Activated CD4-positive, alpha-beta memory T cell treated with anti-CD3 and anti-CD28 coated beads for 36 hours (primary cell): ENCODE measurements around the gene CLEC4G. TPM values are rescaled to one million over a fixed set of nuclear protein-coding genes. Genes with fewer than 3 reads are reported as not detected.
"Not testable (repeated sequence)": the region's sequence is repeated elsewhere in the genome, so short reads cannot be mapped to it uniquely, and the experiment has no call there.

Experiments used
- CTCF ChIA-PET: fragments of 350-600 bp; sonication (Branson Sonifier 250); formaldehyde crosslinking; loops from one replicate; lab custom pipeline; 2021; ENCODE audit warnings: antibody characterized with exemption, inconsistent platforms; lab: Charles Lee
- POLR2A ChIA-PET: fragments of 350-600 bp; sonication (Branson Sonifier 250); formaldehyde crosslinking; loops from one replicate; lab custom pipeline; 2021; ENCODE audit warnings: antibody characterized with exemption; lab: Charles Lee
- DNase-seq: peaks from one replicate; pipeline ENCODE4 v3.0.0-alpha.2; 2020
- H3K27ac Mint-ChIP-seq: one replicate; pipeline ENCODE4 v1.8.0; 2021; ENCODE audit warnings: mixed read lengths
- H3K27me3 Mint-ChIP-seq: one replicate; pipeline ENCODE4 v1.8.0; 2021; ENCODE audit warnings: mixed read lengths
- H3K36me3 Mint-ChIP-seq: one replicate; pipeline ENCODE4 v1.8.0; 2021; ENCODE audit warnings: mixed read lengths
- H3K4me1 Mint-ChIP-seq: one replicate; pipeline ENCODE4 v1.8.0; 2021; ENCODE audit warnings: low read depth, mixed read lengths
- H3K4me3 Mint-ChIP-seq: one replicate; pipeline ENCODE4 v1.8.0; 2021; ENCODE audit warnings: mild to moderate bottlenecking, mixed read lengths
- H3K9me3 Mint-ChIP-seq: one replicate; pipeline ENCODE4 v1.8.0; 2021; ENCODE audit warnings: mixed read lengths
- intact Hi-C: fragments of 100-400 bp; cut with micrococcal nuclease; formaldehyde crosslinking; loops from one replicate; pipeline ENCODE4 v1.15.1; 2023
- total RNA-seq, 2 experiments: library from RNA; stranded (reverse); gene quantifications; one replicate each; pipeline ENCODE4 v1.2.3, GENCODE V29; 2021

Gene CLEC4G
- total RNA-seq, 2 experiments from 2014 or later: not detected

DNA sequence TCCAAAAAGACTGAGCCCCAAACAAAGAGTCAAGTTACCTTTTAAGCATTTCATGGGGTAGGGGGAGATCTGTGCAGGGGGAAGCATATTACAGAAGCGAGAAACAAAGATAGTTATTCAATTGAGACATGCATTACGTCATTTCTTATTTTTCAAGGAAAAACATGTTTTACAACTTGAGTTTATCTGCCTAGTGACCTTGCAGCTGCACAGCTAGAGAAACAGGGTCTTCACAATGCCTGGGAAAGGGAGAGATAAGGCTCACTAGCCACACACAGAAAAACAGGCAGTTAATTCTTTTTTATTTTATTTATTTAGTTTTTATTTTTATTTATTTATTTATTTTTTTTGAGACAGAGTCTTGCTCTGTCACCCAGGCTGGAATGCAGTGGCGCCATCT, 32.2 kb upstream of the CLEC4G start:
- CTCF ChIA-PET: interaction anchor here (1.6 kb wide), 1 partner anchor 83 kb away, joined by 4 read pairs; the partner anchor contains the start of gene TRAPPC5
- DNase-seq, H3K27ac Mint-ChIP-seq, POLR2A ChIA-PET, H3K4me1 Mint-ChIP-seq, H3K9me3 Mint-ChIP-seq, H3K4me3 Mint-ChIP-seq, intact Hi-C loops: not testable (repeated sequence)
- H3K27me3 Mint-ChIP-seq: peaks cover 29% of the 10 kb centered on the region
- peaks cover 11% of the 10 kb centered on the region for H3K36me3 Mint-ChIP-seq

DNA sequence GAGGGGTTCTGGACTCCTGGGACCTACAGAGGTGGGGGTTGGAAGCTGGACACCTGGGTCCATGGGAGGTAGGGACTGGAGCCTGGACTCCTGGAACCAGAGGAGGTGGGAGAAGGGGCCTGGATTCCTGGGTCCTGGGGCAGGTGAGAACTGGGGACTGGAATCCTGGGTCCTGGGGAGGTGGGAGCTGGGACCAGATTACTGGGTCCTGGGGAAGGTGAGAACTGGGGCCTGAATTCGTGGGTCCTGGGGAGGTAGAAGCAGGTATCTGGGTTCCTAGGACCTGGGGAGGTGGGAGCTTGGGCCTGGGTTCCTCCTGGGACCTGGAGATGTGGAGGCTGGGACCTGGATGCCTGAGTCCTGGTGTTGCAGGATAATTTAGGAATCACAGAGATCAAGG, 31.8 kb upstream of the CLEC4G start:
- intact Hi-C loops: no loop called here
- H3K4me1 Mint-ChIP-seq: no peaks in the 10 kb centered on the region
- peaks cover 15% of the 10 kb centered on the region for H3K36me3 Mint-ChIP-seq
- DNase-seq: no peak
- H3K27me3 Mint-ChIP-seq: peaks cover 24% of the 10 kb centered on the region
- ChIA-PET CTCF (interaction anchor here (1.6 kb wide), 1 partner anchor 83 kb away, joined by 4 read pairs; the partner anchor contains the start of gene TRAPPC5), POLR2A (no interaction called here)
- peaks cover 13% of the 10 kb centered on the region for H3K9me3 Mint-ChIP-seq
- no peak overlapping the region for H3K4me3 Mint-ChIP-seq
- H3K27ac Mint-ChIP-seq: no peak overlapping the region

DNA sequence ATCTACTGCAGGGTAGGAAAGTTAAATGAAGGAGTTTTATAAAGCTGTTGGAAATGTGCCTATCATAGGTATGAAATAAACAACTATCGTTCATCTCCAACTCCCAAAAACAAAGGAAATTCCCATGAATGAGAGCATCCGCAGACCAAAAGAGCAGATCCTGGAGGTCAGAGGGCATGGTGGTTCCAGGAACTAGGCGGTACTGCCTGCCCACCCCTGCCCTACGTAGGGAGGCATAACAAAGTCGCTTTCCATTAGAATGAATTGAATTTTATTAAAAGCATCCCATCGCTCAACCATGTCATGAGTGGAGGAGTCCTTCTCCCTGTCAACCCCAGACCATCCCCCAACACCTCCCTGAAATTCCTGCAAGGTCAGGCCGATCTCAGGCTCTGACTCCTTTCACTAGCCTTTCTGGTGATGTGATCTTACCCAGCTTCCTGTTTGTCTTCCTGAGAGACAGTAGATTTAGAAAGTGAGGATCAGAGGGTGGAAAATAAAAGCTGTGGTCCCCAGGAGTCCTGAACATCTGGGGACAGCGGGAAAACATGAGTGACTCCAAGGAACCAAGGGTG, 30.9 kb upstream of the CLEC4G start, which contains the start of gene CLEC4M:
TSS of gene CLEC4M (plus strand) at position 525 of the 575 bp plus-strand sequence. CDS start at position 549, 24 bp downstream.
- Mint-ChIP-seq H3K9me3 (peaks cover 22% of the 10 kb centered on the region), H3K27ac (no peak within 1 kb of the TSS), H3K27me3 (peaks cover 18% of the 10 kb centered on the region), H3K36me3 (peaks cover 21% of the 10 kb centered on the region), H3K4me3 (no peak within 1 kb of the TSS), H3K4me1 (no peaks in the 10 kb centered on the region)
- CTCF ChIA-PET: interaction anchor here (1.6 kb wide), 1 partner anchor 82 kb away, joined by 4 read pairs; the partner anchor contains the start of gene TRAPPC5
- intact Hi-C loops: no loop called here
- DNase-seq: no peak
- POLR2A ChIA-PET: no interaction called here

DNA sequence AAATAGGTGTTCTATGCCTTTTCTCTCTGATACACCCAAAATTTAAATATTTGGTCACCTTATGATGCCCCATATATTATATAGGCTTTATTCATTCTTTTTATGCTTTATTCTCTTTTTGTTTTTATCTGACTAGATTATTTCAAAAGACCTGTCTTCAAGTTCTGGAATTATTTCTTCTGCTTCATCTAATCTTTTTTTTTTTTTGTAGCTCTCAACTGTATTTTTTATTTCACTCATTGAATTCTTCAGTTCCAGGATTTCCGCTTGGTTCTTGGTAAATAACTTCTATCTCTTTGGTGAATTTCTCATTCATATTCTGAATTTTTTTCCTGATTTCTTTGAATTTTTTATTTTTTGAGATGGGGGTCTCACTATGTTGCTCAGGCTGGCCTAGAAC, 27.2 kb upstream of the CLEC4G start:
- Mint-ChIP-seq H3K9me3 (peaks cover 57% of the 10 kb centered on the region), H3K36me3 (peaks cover 33% of the 10 kb centered on the region), H3K27ac (no peak overlapping the region), H3K27me3 (peaks cover 22% of the 10 kb centered on the region), H3K4me1 (peaks cover 3% of the 10 kb centered on the region), H3K4me3 (no peak overlapping the region)
- no peak for DNase-seq
- intact Hi-C loops: no loop called here
- CTCF ChIA-PET: no interaction called here
- POLR2A ChIA-PET: no interaction called here

DNA sequence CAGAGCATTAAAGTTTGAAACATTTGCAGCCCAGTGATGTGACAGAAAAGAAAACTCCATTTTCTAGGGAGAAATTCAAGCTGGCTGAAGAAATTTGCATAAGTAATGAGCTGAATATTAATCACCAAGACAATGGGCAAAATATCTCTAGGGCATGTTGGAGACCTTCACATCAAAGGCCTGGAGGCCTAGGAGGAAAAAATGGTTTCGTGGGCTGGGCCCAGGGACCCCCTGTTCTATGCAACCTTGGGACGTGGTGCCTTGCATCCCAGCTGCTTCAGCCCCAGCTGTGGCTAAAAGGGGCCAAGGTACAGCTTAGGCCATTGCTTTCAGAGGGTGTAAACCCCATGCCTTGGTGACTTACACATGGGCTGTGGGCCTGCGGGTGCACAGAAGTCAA, 25.4 kb upstream of the CLEC4G start:
- peaks cover 11% of the 10 kb centered on the region for H3K4me1 Mint-ChIP-seq
- peaks cover 18% of the 10 kb centered on the region for H3K27me3 Mint-ChIP-seq
- H3K36me3 Mint-ChIP-seq: peaks cover 33% of the 10 kb centered on the region
- no peak overlapping the region for H3K4me3 Mint-ChIP-seq
- peaks cover 65% of the 10 kb centered on the region for H3K9me3 Mint-ChIP-seq
- intact Hi-C loops: no loop called here
- H3K27ac Mint-ChIP-seq: no peak overlapping the region
- no peak for DNase-seq
- ChIA-PET CTCF (no interaction called here), POLR2A (no interaction called here)

DNA sequence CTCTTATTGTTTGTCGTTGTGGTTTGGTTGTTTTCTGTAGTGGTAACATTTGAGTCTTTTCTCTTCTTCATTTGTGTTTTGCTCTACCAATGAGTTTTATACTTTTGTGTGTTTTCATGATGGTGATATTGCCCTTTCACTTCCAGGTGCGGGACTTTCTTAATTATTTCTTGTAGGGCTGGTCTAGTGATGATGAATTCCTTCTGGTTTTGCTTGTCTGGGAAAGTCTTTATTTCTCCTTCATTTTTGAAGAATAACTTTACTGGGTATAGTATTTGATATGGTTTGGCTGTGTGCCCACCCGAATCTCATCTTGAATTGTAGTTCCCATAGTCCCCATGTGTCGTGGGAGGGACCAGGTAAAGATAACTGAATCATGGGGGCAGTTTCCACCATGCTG, 24.3 kb upstream of the CLEC4G start:
- H3K27ac Mint-ChIP-seq: no peak overlapping the region
- peaks cover 67% of the 10 kb centered on the region for H3K9me3 Mint-ChIP-seq
- peaks cover 18% of the 10 kb centered on the region for H3K27me3 Mint-ChIP-seq
- H3K4me1 Mint-ChIP-seq: peaks cover 16% of the 10 kb centered on the region
- H3K4me3 Mint-ChIP-seq: no peak overlapping the region
- intact Hi-C loops: no loop called here
- peaks cover 31% of the 10 kb centered on the region for H3K36me3 Mint-ChIP-seq
- DNase-seq: no peak
- CTCF ChIA-PET: no interaction called here
- POLR2A ChIA-PET: no interaction called here

DNA sequence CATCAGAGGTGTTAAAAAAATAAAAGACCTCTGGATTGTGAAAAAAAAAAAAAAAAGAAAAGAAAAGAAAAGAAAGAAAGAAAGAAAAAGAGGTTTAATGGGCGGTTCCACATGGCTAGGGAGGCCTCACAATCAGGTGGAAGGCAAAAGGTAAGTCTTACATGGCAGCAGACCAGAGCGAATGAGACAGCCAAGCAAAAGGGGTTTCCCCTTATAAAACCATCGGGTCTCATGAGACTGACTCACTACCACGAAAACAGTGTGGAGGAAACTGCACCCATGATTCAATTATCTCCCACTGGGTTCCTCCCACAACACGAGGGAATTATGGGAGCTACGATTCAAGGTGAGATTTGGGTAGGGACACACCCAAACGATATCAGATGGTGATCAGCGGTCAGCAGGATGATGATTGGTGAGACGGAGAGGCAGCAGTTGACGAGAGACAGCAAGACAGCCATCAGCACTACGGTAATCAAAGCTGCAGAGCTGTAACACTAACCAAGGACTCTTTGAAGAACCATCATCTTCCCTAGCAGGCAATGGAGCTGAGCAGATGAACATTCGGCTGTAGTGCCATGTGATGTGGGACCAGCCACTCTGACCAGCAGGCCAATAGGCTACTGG, 19.4 kb upstream of the CLEC4G start:
- Mint-ChIP-seq H3K9me3 (peaks cover 45% of the 10 kb centered on the region), H3K27ac (peak overlapping the region; percentile 35), H3K4me1 (peaks cover 28% of the 10 kb centered on the region), H3K4me3 (no peak overlapping the region), H3K27me3 (peaks cover 22% of the 10 kb centered on the region), H3K36me3 (peaks cover 2% of the 10 kb centered on the region)
- intact Hi-C loops: loop anchor here (1.0 to 5.0 kb wide), 4 partner anchors 13 to 56 kb away; no protein-coding TSS in a partner anchor
- ChIA-PET POLR2A (no interaction called here), CTCF (interaction anchor here (1.0 to 1.4 kb wide), 2 partner anchors 14 to 70 kb away, joined by 4 read pairs; partner anchors contain the start of gene TRAPPC5)
- peak; percentile 67 for DNase-seq

DNA sequence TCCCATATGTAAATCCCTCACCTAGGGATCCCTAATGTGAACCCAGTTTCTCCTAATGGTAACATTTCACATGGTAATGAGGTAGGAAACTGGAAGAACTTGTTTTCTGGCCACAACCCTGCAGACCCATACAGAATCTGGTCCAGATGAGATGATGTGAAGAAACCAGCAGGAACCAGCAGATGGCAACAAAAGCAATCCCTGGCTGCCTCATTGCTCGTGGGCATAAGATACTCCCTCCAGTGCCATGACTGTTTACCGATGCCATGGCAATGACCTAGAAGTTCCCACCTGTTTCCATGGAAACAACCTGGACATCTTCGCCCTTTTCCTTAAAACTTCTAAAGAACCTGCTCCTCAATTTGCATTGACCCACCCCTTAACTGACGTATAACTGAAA, 16.8 kb upstream of the CLEC4G start:
- intact Hi-C loops: no loop called here
- peaks cover 29% of the 10 kb centered on the region for H3K27me3 Mint-ChIP-seq
- peaks cover 24% of the 10 kb centered on the region for H3K4me1 Mint-ChIP-seq
- peaks cover 24% of the 10 kb centered on the region for H3K9me3 Mint-ChIP-seq
- POLR2A ChIA-PET: no interaction called here
- CTCF ChIA-PET: interaction anchor here (0.9 to 1.8 kb wide), 2 partner anchors 22 to 51 kb away, joined by 4 read pairs; no protein-coding TSS in a partner anchor
- DNase-seq: no peak
- no peaks in the 10 kb centered on the region for H3K36me3 Mint-ChIP-seq
- no peak overlapping the region for H3K4me3 Mint-ChIP-seq
- H3K27ac Mint-ChIP-seq: no peak overlapping the region

DNA sequence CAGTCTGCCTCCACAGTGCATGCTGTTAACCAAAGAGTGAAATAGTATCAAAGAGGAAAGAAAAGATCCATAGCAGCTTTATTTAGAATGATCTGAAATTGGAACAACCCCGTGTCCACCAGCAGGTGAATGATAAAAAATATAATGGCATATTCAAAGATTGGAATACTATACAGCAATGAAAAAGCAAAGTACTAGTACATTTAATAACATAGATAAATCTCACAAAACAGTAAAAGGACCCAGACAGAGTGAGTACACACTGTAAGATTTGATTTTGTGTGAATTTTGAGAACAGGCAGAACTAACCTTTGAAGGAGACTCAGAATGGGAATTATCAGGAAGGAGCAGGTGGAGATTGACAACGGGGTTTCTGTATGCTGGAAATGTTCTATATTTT, 16.3 kb upstream of the CLEC4G start:
- peaks cover 32% of the 10 kb centered on the region for H3K27me3 Mint-ChIP-seq
- intact Hi-C loops: no loop called here
- no peak overlapping the region for H3K27ac Mint-ChIP-seq
- no peak for DNase-seq
- peaks cover 21% of the 10 kb centered on the region for H3K9me3 Mint-ChIP-seq
- CTCF ChIA-PET: interaction anchor here (0.7 to 1.9 kb wide), 2 partner anchors 22 to 67 kb away, joined by 4 to 7 read pairs; partner anchors contain the start of gene TRAPPC5
- H3K4me1 Mint-ChIP-seq: peaks cover 20% of the 10 kb centered on the region
- POLR2A ChIA-PET: no interaction called here
- H3K4me3 Mint-ChIP-seq: no peak overlapping the region
- no peaks in the 10 kb centered on the region for H3K36me3 Mint-ChIP-seq

DNA sequence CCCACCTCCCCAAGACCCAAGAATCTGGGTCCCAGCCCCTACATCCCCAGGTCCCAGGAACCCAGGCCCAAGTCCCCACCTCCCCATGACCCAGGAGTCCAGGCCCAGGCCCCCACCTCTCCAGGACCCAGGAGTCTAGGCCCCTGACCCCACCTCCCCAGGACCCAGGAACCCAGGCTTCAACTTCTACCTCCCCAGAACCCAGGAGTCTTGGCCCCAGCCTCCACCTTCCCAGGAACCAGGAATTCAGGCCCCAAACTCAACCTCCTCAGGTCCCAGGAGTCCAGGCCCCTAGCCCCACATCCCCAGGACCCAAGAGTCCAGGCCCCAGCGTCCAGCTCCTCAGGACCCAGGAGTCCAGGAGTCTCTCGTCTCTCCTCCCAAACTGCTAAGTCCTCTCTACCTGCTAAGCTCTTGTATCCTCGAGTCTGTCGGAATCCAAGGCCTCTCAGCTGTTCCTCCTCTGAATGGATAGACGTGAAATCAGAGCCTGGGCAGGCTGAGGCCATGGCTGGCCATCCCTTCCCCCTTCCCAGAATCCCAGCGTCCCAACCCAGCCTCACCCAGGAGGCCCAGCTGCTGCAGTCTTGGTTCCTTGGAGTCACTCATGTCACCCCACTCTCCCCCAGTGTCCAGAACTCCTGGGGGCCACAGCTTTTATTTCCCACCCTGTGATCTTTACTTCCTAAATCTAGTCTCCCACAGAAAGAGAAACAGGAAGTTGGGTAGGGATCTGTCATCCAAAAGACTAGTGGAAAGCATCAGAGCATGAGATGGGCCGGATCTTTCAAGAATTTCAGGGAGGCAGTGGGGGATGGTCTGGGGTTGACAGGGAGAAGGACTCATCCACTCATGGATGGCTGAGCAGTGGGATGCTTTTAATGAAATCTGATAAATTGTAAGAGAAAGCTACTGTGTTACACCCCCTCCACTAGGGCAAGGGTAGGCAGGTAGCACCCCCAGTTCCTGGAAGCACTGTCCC, 15.3 kb upstream of the CLEC4G start, which contains the start of gene CD209:
TSS of gene CD209 (minus strand) at position 632 of the 982 bp plus-strand sequence. CDS start at position 609, 23 bp downstream.
- Mint-ChIP-seq H3K9me3 (peaks cover 18% of the 10 kb centered on the region), H3K27me3 (peaks cover 38% of the 10 kb centered on the region), H3K36me3 (no peaks in the 10 kb centered on the region), H3K27ac (no peak within 1 kb of the TSS), H3K4me3 (no peak within 1 kb of the TSS), H3K4me1 (peaks cover 16% of the 10 kb centered on the region)
- intact Hi-C loops: no loop called here
- ChIA-PET CTCF (interaction anchor here (0.7 to 1.9 kb wide), 2 partner anchors 23 to 66 kb away, joined by 4 to 7 read pairs; partner anchors contain the start of gene TRAPPC5), POLR2A (no interaction called here)
- no peak for DNase-seq

DNA sequence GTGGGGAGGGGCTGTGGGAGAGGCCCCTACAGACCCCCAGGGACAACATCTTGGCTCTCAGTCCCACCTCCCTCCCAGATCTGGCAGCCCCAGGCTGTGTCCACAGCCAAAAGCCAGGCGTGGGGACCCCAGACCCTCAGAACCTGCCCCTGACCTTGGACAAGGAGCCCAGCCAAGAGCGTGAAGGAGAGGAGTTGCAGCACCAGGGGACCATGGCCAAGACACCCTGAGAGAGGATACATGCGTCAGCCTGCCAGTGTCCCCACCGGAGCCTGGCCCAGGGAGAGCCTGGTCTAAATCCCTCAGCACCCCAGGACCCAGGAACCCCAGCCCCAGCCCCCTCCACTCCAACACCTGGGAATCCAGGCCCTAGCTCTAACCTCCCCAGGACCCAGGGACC, 14.4 kb upstream of the CLEC4G start:
- CTCF ChIA-PET, H3K36me3 Mint-ChIP-seq, H3K27ac Mint-ChIP-seq, H3K4me3 Mint-ChIP-seq, POLR2A ChIA-PET, intact Hi-C loops, DNase-seq: not testable (repeated sequence)
- Mint-ChIP-seq H3K27me3 (peaks cover 44% of the 10 kb centered on the region), H3K9me3 (peaks cover 16% of the 10 kb centered on the region), H3K4me1 (peaks cover 12% of the 10 kb centered on the region)
